Activated CD8-positive, alpha-beta memory T cell treated with anti-CD3 and anti-CD28 coated beads for 4 hours (primary cell): ENCODE measurements around the gene PTPRN2.

Experiments
- DNase-seq, 2 donors: peaks; one replicate each; pipeline ENCODE4 v3.0.0-alpha.2; 2020; ENCODE audit warnings: low read depth in 2 of 2

The PTPRN2 gene

DNA sequence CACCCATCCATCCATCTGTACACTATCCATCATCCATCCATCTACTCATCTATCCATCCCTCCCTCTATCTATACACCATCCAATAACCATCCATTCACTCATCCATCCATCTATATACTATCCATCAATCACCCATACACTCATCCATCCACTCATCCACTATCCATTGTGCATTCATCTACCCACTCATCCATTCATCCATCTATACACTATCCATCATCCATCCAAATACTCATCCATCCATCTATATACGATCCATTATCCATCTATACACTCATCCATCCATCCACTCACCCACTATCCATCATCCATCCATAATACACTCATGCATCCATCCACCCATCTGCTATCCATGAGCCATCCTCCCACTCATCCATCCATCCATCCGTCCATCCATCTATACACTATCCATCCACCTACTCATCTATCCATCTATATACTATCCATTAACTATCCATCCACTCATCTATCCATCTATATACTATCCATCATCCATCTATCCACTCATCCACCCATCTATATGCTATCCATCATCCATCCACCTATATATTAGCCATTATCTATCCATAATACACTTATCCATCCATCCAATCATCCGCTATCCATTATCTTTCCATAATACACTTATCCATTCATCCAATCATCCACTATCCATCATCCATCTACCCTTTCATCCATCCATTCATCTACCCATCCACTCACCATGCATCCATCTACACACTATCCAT, 765.5 kb downstream of the PTPRN2 start:
- no peak for DNase-seq

DNA sequence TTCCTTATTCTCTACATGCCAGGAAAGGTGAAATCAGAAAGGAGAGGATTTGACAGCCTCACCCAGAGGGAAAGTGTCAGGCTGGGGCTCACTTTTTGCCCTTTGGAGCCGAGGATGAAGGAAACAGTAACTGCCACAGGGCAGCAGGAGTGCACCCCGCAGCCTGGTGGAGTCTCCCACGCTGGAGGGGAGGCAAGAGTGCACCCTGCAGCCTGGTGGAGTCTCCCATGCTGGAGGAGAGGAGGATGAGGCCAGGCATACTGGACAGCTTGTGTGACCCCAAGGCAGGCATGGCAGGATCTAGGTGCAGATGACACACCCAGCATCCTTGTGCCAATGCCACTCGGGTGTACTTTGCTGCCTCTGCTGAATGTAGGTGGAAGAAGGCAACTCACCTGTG, 766.8 kb downstream of the PTPRN2 start:
- no peak for DNase-seq

DNA sequence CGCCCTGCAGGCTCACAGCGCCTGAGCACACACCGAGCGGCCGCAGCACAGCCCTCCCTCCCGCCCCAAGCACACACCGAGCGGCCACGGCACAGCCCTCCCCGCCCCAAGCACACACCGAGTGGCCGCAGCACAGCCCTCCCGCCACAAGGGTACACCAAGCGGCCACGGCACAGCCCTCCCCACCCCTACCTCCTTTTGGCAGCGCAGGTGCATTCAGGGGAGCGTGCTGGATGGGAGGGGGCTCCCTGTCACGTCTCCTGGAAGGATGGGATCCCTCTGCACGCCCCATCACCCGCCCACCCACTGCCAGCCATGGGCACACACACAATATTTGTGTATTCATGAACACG, 768.2 kb downstream of the PTPRN2 start:
- DNase-seq: no peak

DNA sequence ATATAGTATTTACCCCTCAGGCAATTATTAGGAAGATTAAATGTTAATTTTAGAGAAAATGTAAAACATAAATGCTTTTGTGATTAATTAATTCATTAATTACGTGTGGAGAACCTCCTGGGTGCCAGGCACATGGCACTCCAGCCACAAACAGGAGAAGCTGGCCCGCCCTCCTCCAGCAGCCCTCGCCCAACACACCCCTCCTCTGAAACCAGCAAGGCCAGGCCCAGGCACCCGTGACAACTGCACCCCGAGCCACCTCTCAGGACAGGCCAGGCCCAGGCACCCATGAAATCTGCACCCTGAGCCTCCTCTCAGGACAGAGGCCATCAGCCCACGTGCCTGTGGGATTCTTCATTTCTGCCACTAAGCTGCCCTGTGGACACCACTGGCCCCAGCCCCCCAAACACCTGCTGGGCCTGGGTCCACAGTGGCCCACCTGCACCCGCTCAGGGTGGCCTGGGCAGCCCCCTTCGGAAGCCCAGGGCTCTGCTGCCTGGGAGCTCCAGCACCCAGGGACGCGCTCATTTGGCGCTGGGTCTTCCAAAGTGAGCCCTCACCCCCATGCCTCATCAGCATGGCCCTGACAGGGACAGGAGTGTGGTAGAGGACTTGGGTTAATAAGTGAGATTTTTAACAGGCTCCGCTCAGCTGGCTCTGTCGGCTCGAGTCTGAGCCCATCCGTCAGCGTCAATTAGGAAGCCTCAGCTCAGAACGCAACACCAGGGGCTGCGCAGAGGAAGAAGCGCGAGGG, 768.7 kb downstream of the PTPRN2 start:
- DNase-seq: no peak

DNA sequence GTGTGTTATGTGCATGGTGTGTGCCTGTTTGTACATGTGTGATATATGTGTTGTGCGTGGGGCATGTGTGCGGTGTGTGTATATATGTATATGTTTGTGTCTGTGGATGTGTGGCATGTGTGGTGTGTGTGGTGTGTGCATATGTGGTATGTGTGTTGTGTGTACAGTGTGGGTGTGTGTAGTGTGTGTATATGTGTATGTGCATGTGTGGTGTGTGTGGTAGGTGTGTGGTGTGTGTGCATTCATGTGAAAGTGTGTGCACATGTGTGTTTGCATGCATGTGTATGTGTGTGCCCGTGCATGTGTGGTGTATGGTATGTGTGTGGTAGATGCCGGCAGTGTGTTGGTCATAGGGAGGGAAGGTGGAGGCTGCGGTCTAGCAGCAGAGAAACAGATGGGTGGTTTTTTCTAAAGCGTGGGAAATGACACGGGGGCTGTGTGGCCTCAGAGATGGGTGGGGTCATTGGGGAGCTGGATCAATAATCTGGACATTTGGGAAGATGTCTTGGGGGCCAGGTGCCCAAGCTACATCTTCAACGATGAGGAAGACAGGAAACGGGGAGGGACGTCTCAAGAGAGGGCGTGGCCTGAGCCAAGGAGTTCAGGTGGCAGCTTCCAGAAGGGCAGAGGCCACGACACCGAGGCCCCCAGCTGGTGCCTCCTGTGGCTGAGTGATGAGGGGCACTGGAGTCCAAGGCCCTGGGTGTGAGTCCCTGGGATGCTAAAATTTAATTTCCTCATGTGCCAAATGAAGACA, 769.5 kb downstream of the PTPRN2 start:
- DNase-seq: no peak

DNA sequence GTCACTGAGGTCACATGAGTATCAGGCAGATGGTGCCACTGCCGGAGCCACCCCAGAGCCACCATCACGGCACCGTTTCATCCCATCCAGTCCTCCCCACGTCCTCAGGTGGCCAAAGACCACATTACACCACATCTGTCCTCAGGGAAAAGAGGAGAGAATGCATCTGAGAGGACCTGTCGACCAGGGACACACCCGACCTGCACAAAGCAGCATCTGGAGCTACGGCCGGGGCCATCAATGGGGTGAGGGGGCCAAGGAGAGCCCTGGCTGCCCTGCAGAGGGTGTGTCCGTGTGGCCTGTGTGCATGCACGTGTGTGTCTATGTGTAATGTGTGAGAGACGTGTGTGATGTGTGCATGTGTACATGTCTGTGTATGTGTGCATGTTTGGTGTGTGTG, 770.2 kb downstream of the PTPRN2 start:
- DNase-seq: no peak

DNA sequence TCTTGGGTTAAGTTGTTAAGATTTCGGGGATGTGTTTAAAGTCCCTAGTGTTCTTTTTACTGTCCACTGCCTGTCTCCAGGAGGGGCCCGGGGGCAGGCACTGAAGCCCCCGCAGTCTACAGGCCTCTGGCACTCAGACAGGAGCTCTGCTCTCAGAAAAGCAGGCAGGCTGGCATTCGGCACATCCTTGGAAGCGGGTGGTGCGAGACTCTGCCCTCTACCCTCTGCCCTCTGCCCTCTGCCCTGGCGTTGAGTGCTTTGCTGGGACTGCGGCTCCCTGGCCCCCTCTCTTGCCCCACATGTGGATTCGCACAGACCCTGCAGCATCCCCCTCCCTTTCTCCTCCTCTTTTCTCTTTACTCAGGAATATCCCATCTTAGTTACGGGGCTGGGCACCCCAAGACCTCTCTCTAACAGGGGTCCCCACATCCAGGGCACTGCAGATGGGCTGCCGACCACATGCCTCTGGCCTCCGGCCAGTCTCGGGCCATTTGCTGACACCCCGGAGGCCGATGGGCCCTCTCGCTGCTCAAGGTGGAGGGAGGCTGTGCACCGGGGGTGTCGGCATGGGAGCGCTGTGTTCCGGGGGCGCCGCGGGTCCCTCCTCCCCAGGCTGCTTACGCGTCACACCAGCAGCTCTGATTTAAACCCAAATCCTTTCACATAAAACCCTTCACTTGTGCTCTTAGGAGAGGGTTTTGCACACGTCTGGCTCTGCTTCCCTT, 770.9 kb downstream of the PTPRN2 start:
- DNase-seq: no peak

DNA sequence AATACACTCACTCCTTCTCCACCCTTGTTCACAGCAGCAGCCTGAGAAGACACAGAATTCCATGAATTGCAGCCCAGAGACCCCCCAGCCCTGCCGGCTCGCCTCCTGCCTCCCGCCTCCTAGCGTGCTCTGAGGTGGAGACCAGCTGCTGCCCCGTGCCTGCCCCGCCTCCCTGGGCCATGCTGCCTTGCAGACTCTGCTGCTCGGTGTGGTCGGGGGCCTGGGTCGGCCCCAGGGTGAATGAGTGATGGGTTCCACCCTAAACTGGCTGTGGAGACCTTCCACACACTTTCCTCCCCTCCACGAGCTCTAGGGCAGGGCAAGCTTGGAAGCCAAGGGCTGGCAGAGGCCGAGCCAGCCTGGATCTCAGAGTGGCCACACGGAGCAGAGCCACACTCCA, 771.5 kb downstream of the PTPRN2 start:
- no peak for DNase-seq

DNA sequence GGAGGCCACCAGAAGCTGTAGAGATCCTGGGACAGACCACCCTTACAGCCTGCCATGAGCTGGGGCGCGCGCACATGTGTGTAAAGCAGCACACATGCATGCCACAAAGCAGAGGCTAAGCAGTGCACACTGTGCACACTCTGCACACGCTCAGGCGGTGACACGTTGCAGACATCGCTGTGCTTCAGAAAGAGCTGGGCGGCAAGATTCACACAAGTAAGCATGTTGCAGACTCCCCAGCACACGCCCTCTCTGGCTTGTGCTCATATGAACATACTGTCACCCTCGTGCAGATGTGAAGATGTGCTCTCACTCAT, 772.0 kb downstream of the PTPRN2 start:
- no peak for DNase-seq

DNA sequence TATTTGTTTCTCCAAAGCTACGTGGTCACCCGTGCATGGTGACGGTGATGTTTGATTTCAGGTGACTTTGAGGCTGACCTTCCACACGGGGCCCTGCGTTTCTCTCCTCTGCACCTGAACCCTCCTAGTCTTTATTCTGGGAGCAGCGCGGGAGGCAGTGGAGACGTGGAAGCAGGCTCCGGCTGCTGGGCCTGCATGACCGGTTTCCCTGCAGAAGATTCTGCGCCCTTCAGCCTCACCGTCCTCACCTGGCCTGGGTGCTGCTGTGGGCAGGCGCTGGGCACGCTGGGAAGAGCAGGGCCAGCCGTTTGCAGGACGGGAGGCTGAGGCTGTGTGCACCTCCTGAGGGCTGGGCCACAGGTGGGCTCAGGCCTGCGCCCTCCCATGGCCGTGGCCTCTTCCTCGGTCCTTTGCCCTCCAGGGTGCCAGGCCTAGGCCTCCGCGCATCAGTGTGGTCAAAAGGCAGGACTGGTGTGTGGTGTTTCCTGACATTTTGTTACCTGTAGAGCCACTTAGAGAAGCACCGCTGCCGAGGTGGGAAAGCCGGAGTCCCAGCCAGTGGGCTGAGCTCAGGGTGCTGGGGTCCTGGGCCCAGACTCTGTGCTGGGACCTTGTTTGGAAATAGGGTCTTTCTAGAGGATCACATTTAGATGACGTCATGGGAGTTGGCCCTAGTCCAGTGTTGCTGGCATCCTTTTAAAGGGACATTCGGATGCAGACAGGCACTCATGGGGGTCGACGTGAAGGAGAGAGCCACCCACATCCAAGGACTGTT, 772.5 kb downstream of the PTPRN2 start:
- no peak for DNase-seq

DNA sequence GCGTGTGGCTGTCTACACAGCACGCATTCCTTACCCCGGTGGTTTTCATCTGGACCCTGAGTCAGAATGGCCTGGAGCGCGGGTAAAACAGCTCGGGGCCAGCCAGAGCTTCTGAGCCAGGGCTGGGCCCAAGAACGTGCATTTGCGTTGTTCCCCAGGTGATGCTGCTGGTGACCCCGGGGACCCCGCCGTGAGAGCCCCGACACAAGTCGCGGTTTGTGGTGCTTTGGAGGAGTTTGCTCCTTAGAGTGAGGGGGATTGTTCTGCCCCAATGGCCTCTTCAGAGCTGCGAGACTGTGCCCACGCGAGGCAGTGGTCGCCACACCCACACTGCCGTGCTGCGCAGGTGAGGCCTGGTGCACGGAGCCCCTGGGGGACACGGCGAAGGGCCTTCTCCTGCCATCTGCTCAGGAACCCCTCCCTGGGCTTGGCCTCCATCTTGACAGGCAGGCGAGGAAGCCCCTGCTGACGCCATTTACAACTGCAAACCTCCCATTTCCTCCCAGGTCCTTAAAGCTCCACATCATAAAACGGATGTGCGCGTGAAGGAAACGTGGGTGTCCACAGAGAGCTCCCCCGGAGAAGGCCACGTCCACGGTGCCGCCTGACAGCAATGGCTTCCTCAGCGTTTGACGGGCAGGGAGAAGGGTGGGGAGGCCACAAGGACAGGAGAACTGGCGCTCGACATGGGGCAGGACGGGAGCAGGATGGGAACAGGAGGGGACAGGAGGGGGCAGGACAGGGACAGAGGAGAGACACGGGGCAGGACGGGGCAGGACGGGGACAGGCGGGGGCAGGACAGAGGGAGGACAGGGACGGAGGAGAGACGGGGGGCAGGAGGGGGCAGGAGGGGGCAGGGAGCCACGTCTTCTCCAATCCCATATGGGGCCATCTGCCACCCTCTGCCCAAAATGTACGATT, 773.6 kb downstream of the PTPRN2 start:
- no peak for DNase-seq

DNA sequence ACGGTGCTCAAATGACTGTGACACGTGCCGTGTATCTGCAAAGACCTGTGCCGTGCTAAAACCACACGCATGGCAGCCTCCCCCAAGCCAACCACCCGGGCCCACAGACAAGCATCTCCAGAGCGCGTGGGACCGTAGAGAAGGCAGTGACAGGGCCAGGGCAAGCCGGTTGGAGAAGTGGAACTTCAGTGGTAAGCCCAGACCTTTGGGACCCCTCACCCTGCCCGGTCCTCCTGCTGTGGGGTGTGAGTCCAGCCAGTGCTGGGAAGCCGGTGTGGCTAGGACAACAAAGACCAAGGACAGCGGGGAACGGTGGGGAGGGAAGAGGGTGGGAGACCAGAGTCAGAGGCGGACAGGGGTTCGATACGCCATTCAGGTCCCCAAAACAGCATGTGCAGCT, 774.6 kb downstream of the PTPRN2 start:
- DNase-seq: no peak

DNA sequence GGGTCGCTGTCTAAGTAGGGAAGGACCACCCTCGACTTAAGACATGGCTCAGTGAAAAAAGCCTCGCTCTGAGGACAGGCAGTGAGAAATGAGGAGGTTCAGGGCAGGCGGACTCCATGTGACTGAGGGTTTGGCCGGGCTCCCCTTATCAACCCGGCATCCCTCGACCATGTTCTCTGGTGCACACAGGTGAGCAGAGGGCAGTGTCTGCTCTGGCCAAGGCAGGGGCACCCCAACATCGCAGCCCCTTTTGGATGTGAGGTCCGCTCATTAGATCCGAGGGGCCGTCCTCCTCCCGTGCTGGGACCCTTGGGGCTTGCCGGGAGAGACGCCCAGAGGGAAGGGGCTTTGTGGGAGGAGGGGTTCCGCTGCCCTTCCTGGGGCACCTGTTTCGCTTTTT, 775.7 kb downstream of the PTPRN2 start:
- DNase-seq: no peak

DNA sequence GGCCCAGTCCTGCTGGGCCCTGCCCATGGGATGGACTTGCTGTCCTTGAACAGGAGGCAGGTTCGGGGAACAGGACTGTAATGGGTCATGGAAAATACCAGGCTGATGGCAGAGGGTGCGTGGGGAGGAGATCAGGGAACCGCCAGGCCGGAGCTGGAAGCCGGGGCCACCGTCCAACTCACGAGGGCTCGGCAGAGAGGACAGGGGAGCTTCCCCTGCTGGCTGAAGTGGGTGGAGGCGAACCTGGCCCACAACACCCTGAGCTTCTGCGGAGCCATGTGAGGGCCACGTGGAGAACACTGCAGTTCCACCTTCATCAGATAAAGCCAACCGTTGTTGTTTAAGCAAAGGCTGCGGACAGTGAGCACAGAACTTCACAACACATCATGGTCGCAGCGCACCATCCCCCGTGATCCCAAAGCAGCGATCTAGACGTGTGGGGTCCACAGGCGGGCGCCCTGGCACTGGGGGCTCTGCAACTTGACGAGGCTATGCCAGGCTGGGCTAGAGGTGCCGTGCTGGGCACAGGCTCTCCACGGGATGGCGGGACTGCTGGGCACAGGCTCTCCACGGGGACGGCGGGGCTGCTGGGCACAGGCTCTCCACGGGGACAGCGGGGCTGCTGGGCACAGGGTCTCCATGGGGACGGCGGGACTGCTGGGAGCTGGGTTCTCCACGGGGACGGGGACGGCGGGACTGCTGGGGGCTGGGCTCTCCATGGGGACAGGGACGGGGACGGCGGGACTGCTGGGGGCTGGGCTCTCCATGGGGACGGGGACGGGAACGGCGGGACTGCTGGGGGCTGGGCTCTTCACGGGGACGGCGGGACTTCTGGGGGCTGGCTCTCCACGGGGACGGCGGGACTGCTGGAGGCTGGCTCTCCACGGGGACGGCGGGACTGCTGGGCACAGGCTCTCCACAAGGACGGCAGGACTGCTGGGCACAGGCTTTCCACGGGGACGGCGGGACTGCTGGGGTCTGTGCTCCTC, 777.5 kb downstream of the PTPRN2 start:
- DNase-seq: no peak

DNA sequence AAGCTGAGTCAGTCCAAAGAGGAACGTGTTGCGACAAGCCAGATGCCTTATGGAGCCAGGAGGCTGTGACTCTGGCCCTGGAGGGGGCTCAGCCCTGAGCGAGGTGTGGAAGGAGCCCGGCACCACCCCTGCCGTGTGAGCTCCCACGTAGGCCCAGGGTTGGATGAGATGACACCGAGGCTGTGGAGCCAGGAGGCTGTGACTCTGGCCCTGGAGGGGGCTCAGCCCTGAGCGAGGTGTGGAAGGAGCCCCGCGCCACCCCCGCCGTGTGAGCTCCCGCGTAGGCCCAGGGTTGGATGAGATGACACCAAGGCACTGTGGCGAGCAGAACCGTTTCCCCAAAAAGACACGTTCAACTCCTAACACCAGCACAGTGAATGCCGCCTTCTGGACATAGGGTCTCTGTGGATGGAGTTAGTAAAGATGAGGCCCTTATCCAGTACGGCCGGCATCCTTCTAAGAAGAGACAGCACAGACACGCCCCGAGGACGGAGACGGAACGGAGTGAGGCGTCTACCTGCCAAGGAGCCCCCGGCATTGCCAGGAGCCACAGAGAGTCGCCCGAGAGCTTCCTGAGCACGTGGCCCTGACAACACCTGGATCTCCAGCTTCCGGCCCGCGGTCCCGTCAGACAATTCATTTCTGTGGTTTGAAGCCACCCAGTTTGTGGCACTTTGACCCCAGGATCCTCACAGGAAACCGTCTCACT, 778.3 kb downstream of the PTPRN2 start:
- DNase-seq: no peak

DNA sequence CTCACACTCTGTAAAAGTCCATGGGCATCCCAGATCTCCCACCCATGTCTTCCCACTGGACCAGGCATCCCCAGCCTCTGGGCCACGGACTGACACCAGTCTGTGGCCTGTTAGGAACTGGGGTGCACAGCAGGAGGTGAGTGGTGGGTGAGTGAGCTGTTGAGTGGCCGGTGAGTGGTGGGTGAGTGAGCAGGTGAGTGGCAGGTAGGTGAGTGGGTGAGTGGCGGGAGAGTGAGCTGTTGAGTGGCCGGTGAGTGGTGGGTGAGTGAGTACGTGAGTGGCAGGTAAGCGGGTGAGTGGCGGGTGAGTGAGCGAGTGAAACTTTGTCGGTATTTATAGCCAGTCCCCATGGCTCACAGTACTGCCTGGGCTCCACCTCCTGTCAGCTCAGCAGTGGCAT, 779.6 kb downstream of the PTPRN2 start:
- DNase-seq: no peak

DNA sequence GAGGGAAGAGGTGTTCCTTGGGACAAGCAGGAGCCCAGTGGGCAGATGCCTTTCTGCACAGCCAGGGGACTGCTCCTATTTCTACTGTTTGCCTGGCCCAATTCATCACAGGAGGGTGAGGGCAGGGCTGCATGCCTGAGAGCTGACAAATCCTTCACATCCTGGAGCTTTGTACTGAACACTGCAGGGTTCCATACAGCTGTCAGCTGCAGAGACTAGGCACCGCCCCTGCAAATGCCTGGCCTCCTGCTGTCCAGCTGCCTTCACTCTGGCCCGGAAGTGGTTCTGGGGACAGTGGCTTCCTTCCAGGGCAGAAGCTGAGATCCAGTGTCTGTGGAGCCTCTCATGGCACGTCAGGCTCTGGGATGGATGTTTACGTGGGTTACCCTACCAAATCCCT, 780.1 kb downstream of the PTPRN2 start:
- no peak for DNase-seq

DNA sequence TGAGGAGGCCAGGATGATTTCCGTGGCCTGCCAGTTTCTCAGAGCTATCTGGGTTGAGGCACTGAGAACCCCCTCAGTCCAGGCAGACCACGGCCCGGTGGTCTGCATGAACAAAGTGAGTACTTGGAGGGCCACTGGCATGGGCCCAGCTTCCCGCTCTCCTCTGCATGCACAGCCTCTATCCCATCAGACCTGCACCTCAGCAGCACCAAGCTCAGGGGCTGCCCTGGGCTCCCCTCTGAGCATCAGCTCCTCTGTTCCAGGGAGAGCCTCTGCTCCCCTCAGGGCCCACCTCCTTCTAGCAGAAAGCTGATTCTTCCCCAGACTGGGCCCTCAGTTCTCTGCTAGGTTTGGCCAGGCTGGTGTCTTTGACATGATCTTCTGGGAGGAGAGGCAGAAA, 780.9 kb downstream of the PTPRN2 start:
- DNase-seq: no peak

DNA sequence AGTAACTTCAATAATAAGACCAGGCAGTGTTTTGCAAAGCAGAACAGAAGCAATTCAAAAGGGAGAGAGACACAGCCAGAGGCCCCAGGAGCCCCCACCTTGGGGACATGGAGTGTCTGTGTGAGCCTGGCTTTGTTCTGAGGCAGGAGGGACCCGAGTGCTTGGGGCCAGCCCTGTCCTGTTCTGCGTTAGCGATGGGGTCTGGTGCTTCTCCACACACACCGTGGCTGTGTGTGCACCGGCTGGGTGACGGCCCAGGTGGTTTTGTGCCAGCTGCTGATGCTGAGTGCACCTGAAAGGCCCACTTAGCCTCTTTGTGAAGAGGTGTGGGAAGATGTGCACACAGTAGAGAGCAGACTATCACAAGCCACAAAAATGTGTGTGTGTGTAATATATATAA, 781.9 kb downstream of the PTPRN2 start:
- no peak for DNase-seq
